K562 (cell line): ENCODE measurements around the gene DCAF15. TPM values are rescaled to one million over a fixed set of nuclear protein-coding genes. Genes with fewer than 3 reads are reported as not detected.

Experiments
- AFF1 ChIP-seq, 2 experiments: fragments of 450-650 bp; IDR thresholded peaks; 2 replicates each; pipeline ENCODE4 v1.6.1; 2018; ENCODE audit warnings: mild to moderate bottlenecking in 2 of 2, low read depth in 1 of 2; ENCODE audit not compliant: partially characterized antibody in 2 of 2
- ARID1B ChIP-seq: fragments of 450-650 bp; IDR thresholded peaks from 2 replicates; pipeline ENCODE4 v1.6.1; 2016; ENCODE audit warnings: antibody characterized with exemption, mild to moderate bottlenecking, inconsistent platforms
- CEBPB ChIP-seq: fragments of 450-650 bp; IDR thresholded peaks from 2 replicates; pipeline ENCODE4 v1.6.1; 2016; ENCODE audit warnings: missing genetic modification characterization, missing compliant biosample characterization
- CGGBP1 ChIP-seq: fragments of 250-450 bp; sonication (Bioruptor Pico); IDR thresholded peaks from 2 replicates; pipeline ENCODE4 v1.9.0; 2021; ENCODE audit warnings: mild to moderate bottlenecking
- E2F6 ChIP-seq, 2 experiments: IDR thresholded peaks; 2 replicates each; pipeline ENCODE4 v1.6.1; 2011; ENCODE audit warnings: borderline replicate concordance in 1 of 2, control low read depth in 1 of 2, low read depth in 1 of 2, low read length in 1 of 2, mild to moderate bottlenecking in 1 of 2, mixed read lengths in 1 of 2, moderate library complexity in 1 of 2; ENCODE audit not compliant: insufficient read depth in 1 of 2, insufficient read length in 1 of 2, poor library complexity in 1 of 2, severe bottlenecking in 1 of 2; ENCODE audit errors: extremely low read depth in 1 of 2
- ERF ChIP-seq: fragments of 450-650 bp; formaldehyde crosslinking; IDR thresholded peaks from 2 replicates; pipeline ENCODE4 v1.4.0; 2020; ENCODE audit warnings: mild to moderate bottlenecking, mixed read lengths
- HLTF ChIP-seq: fragments of 450-650 bp; IDR thresholded peaks from 2 replicates; pipeline ENCODE4 v1.6.1; 2016
- KDM1A ChIP-seq, 2 experiments: fragments of 450-650 bp; IDR thresholded peaks; 2 replicates each; pipeline ENCODE4 v1.6.1; 2016; ENCODE audit warnings: mild to moderate bottlenecking in 2 of 2
- KLF6 ChIP-seq: fragments of 250-450 bp; sonication (Bioruptor Pico); IDR thresholded peaks from 2 replicates; pipeline ENCODE4 v1.4.0; 2020; ENCODE audit warnings: mild to moderate bottlenecking, moderate library complexity, borderline replicate concordance
- LEF1 ChIP-seq: fragments of 450-650 bp; IDR thresholded peaks from 2 replicates; pipeline ENCODE4 v1.6.1; 2016; ENCODE audit warnings: mild to moderate bottlenecking
- MLX ChIP-seq, 2 experiments: fragments of 450-650 bp in 1 of 2; sonication (generic) in 1 of 2; formaldehyde crosslinking; conservative IDR thresholded peaks; 2 replicates each; pipeline versions ENCODE4 v1.4.0 to v1.8.1; 2020 to 2022; ENCODE audit warnings: mild to moderate bottlenecking in 1 of 2, missing genetic modification reagents in 1 of 2
- MTA2 ChIP-seq: fragments of 450-650 bp; IDR thresholded peaks from 2 replicates; pipeline ENCODE4 v1.6.1; 2016; ENCODE audit warnings: low read depth
- PHF20 ChIP-seq: fragments of 450-650 bp; IDR thresholded peaks from 2 replicates; pipeline ENCODE4 v1.6.1; 2018; ENCODE audit not compliant: partially characterized antibody
- POU5F1 ChIP-seq: fragments of 150-350 bp; IDR thresholded peaks from 2 replicates; pipeline ENCODE4 v1.6.1; 2014; ENCODE audit warnings: borderline replicate concordance, low read length, low read depth, mild to moderate bottlenecking; ENCODE audit not compliant: partially characterized antibody
- SMAD3 ChIP-seq: fragments of 450-650 bp; formaldehyde crosslinking; conservative IDR thresholded peaks from 2 replicates; pipeline ENCODE4 v1.4.0; 2020; ENCODE audit warnings: mild to moderate bottlenecking
- ZBED1 ChIP-seq: IDR thresholded peaks from 2 replicates; pipeline ENCODE4 v1.6.1; 2014
- ZBTB12 ChIP-seq: fragments of 250-450 bp; sonication (Bioruptor Pico); IDR thresholded peaks from 2 replicates; pipeline ENCODE4 v1.4.0; 2020
- ZFX ChIP-seq: sonication (generic); formaldehyde crosslinking; IDR thresholded peaks from 2 replicates; pipeline ENCODE4 v1.8.0; 2022; ENCODE audit warnings: mild to moderate bottlenecking, missing genetic modification reagents, moderate library complexity
- ZNF766 ChIP-seq: fragments of 200-800 bp; sonication (Bioruptor generic); conservative IDR thresholded peaks from 2 replicates; pipeline ENCODE4 v1.6.1; 2016; ENCODE audit warnings: missing genetic modification characterization, missing compliant biosample characterization
- ZNF830 ChIP-seq: fragments of 250-450 bp; sonication (Bioruptor Pico); IDR thresholded peaks from 2 replicates; pipeline ENCODE4 v1.5.0; 2021; ENCODE audit warnings: mild to moderate bottlenecking
- ZZZ3 ChIP-seq: fragments of 450-650 bp; IDR thresholded peaks from 2 replicates; pipeline ENCODE4 v1.6.1; 2016; ENCODE audit warnings: antibody characterized with exemption, mild to moderate bottlenecking, moderate library complexity
- polyA plus RNA-seq, 8 experiments: library from polyadenylated mRNA; depleted of rRNA in 4 of 8; stranded (reverse) in 5 of 8; unstranded in 3 of 8; fragments of >200 nt; fragmentation: Nextera tagmentation in 2 of 8; fragmentation: Illumina TruSeq in 1 of 8; extraction: Ambion mirVana in 2 of 8; extraction: Trizol in 1 of 8; gene quantifications; 2 replicates each; pipeline versions ENCODE4 v1.2.1 to v1.2.3, GENCODE V29; 2011 to 2014; ENCODE audit warnings: inconsistent platforms in 1 of 8, missing spikeins in 1 of 8
- total RNA-seq, 7 experiments: library from RNA; depleted of rRNA in 6 of 7; stranded (reverse); fragments of >200 nt in 6 of 7; fragmentation: Illumina TruSeq in 2 of 7; extraction: Trizol in 2 of 7; gene quantifications; 2 replicates each; pipeline versions ENCODE4 v1.2.1 to v1.2.3, GENCODE V29; 2011 to 2021; ENCODE audit warnings: low replicate concordance in 1 of 7

Gene DCAF15
- total and polyA plus RNA-seq, 9 of the 15 experiments (the other 6 are each of a cell fraction or from before 2014, with no cell fraction given): 0.17 to 68.5 (median 27.7) TPM

- TF ChIP-seq POU5F1 (no peak), ZFX (CRISPR knock-in tag) (peak; percentile 87), CEBPB (tag) (0 out of 2 replicates have a peak, but pooled peaks have one; percentile 49), E2F6 (IDR thresholded peaks at IDR 0.05; ENCODE audit: borderline replicate concordance in 1 of 2, extremely low read depth in 1 of 2, insufficient read depth in 1 of 2, insufficient read length in 1 of 2, low read depth in 1 of 2, low read length in 1 of 2, poor library complexity in 1 of 2, severe bottlenecking in 1 of 2) (peak; percentile 6 to 61), PHF20 (peak; percentile 75), MLX (CRISPR knock-in tag; conservative IDR thresholded peaks at IDR 0.05) (no peak), ZZZ3 (no peak), ARID1B (peak; percentile 100), KLF6 (peak; percentile 40; the same call in 1 of the 2 replicates), HLTF (peak; percentile 96), LEF1 (peak; percentile 98), MTA2 (peak; percentile 97), ERF (CRISPR knock-in tag) (peak; percentile 51; the same call in 1 of the 2 replicates), ZBED1 (peak; percentile 92), KDM1A (IDR thresholded peaks at IDR 0.05) (peak; percentile 97), ZNF830 (CRISPR knock-in tag) (peak; percentile 81; the same call in 1 of the 2 replicates), AFF1 (IDR thresholded peaks at IDR 0.05; ENCODE audit: low read depth in 1 of 2, partially characterized antibody in 2 of 2) (peak; percentile 85 to 87), ZNF766 (CRISPR knock-in tag) (peak; percentile 90), ZBTB12 (CRISPR knock-in tag) (peak; percentile 97), CGGBP1 (CRISPR knock-in tag) (0 out of 2 replicates have a peak, but pooled peaks have one; percentile 12), SMAD3 (CRISPR knock-in tag) (peak; percentile 83)
These were observed 54.7 kb downstream of the DCAF15 start (continued) for GRCh38 chr19:14006766-14007562.
